Activated T-cell treated with anti-CD3 and anti-CD28 coated beads, Interleukin-2, amount 50 U/mL, for 4 hours (primary cell): ENCODE data around the gene TTLL11. TPM values are rescaled to one million over a fixed set of nuclear protein-coding genes. Genes with fewer than 3 reads are reported as not detected.

Experiments used
- ATAC-seq, 2 donors: fragments of 200-7000 bp; cut with Tn5 transposase; one replicate each; pipeline ENCODE4 v1.10.0; 2021
- DNase-seq: peaks from one replicate; pipeline ENCODE4 v3.0.0-alpha.2; 2020
- H3K27me3 Mint-ChIP-seq: one replicate; pipeline ENCODE4 v1.8.0; 2021; ENCODE audit warnings: low read depth, mixed read lengths
- H3K36me3 Mint-ChIP-seq: one replicate; pipeline ENCODE4 v1.8.0; 2022; ENCODE audit warnings: mixed read lengths; ENCODE audit not compliant: insufficient read depth
- H3K4me1 Mint-ChIP-seq: one replicate; pipeline ENCODE4 v1.8.0; 2021; ENCODE audit warnings: low read depth, mixed read lengths
- H3K4me3 Mint-ChIP-seq: one replicate; pipeline ENCODE4 v1.8.0; 2021; ENCODE audit warnings: mild to moderate bottlenecking, moderate library complexity, mixed read lengths
- H3K9me3 Mint-ChIP-seq: one replicate; pipeline ENCODE4 v1.8.0; 2021; ENCODE audit warnings: mixed read lengths
- total RNA-seq, 3 donors: library from RNA; stranded (reverse); gene quantifications; one replicate each; pipeline ENCODE4 v1.2.1, GENCODE V29; 2021

Gene TTLL11
- total RNA-seq, 3 donors from 2014 or later = 4.2 to 5.1 (median 4.7) TPM

- Mint-ChIP-seq H3K36me3 (peaks cover 2% of the 10 kb centered on the region), H3K4me3 (no peak overlapping the region), H3K9me3 (peaks cover 11% of the 10 kb centered on the region), H3K27me3 (no peaks in the 10 kb centered on the region), H3K4me1 (no peaks in the 10 kb centered on the region)
- ATAC-seq (no peak), DNase-seq (no peak)
Measured at GRCh38 chr9:122106576-122106975, 13.5 kb upstream of the TTLL11 start.

- no peaks in the 10 kb centered on the region for H3K27me3 Mint-ChIP-seq
- H3K9me3 Mint-ChIP-seq = peaks cover 11% of the 10 kb centered on the region
- H3K4me3 Mint-ChIP-seq = no peak overlapping the region
- ATAC-seq = no peak
- DNase-seq = no peak
- H3K36me3 Mint-ChIP-seq = peaks cover 2% of the 10 kb centered on the region
- H3K4me1 Mint-ChIP-seq = no peaks in the 10 kb centered on the region
Measured at GRCh38 chr9:122103985-122104384, 10.9 kb upstream of the TTLL11 start.

GRCh38 chr9:122102156-122102555 lies 9.0 kb upstream of the TTLL11 start:
- DNase-seq (no peak), ATAC-seq (no peak)
- Mint-ChIP-seq H3K9me3 (peaks cover 11% of the 10 kb centered on the region), H3K36me3 (peaks cover 2% of the 10 kb centered on the region), H3K27me3 (peaks cover 2% of the 10 kb centered on the region), H3K4me3 (no peak overlapping the region), H3K4me1 (no peaks in the 10 kb centered on the region)

GRCh38 chr9:122100756-122101155 lies 7.6 kb upstream of the TTLL11 start:
- H3K4me3 Mint-ChIP-seq = no peak overlapping the region
- H3K9me3 Mint-ChIP-seq = peaks cover 11% of the 10 kb centered on the region
- H3K27me3 Mint-ChIP-seq = peaks cover 4% of the 10 kb centered on the region
- peaks cover 2% of the 10 kb centered on the region for H3K36me3 Mint-ChIP-seq
- no peaks in the 10 kb centered on the region for H3K4me1 Mint-ChIP-seq
- no peak for DNase-seq
- no peak for ATAC-seq

- DNase-seq = peak; percentile 80
- H3K36me3 Mint-ChIP-seq = peaks cover 2% of the 10 kb centered on the region
- peak; percentile 83 to 88 for ATAC-seq
- peaks cover 8% of the 10 kb centered on the region for H3K4me1 Mint-ChIP-seq
- peaks cover 11% of the 10 kb centered on the region for H3K9me3 Mint-ChIP-seq
- H3K27me3 Mint-ChIP-seq = peaks cover 4% of the 10 kb centered on the region
- H3K4me3 Mint-ChIP-seq = peak overlapping the region; percentile 3
Measured at GRCh38 chr9:122099271-122099869, 6.3 kb upstream of the TTLL11 start.

GRCh38 chr9:122097679-122098315 lies 4.7 kb upstream of the TTLL11 start:
- Mint-ChIP-seq H3K4me1 (peaks cover 13% of the 10 kb centered on the region), H3K27me3 (peaks cover 4% of the 10 kb centered on the region), H3K4me3 (no peak overlapping the region), H3K36me3 (no peaks in the 10 kb centered on the region), H3K9me3 (no peaks in the 10 kb centered on the region)
- ATAC-seq (no peak), DNase-seq (no peak)

GRCh38 chr9:122096620-122097415 lies 3.7 kb upstream of the TTLL11 start:
- H3K4me3 Mint-ChIP-seq = no peak overlapping the region
- H3K9me3 Mint-ChIP-seq = no peaks in the 10 kb centered on the region
- no peaks in the 10 kb centered on the region for H3K36me3 Mint-ChIP-seq
- H3K4me1 Mint-ChIP-seq = peaks cover 18% of the 10 kb centered on the region
- ATAC-seq = no peak
- peaks cover 4% of the 10 kb centered on the region for H3K27me3 Mint-ChIP-seq
- DNase-seq = no peak

- H3K27me3 Mint-ChIP-seq = peaks cover 4% of the 10 kb centered on the region
- DNase-seq (peak; percentile 40), ATAC-seq (no peak)
- H3K36me3 Mint-ChIP-seq = peaks cover 5% of the 10 kb centered on the region
- no peaks in the 10 kb centered on the region for H3K9me3 Mint-ChIP-seq
- H3K4me3 Mint-ChIP-seq = peak overlapping the region; percentile 0
- H3K4me1 Mint-ChIP-seq = peaks cover 32% of the 10 kb centered on the region
Measured at GRCh38 chr9:122095010-122095767, 2.1 kb upstream of the TTLL11 start.

GRCh38 chr9:122091682-122092592 lies 1.2 kb downstream of the TTLL11 start:
- Mint-ChIP-seq H3K36me3 (peaks cover 9% of the 10 kb centered on the region), H3K4me1 (peaks cover 34% of the 10 kb centered on the region), H3K4me3 (peak overlapping the region; percentile 93), H3K27me3 (peaks cover under 1% of the 10 kb centered on the region), H3K9me3 (no peaks in the 10 kb centered on the region)
- no peak for ATAC-seq
- DNase-seq = no peak

- Mint-ChIP-seq H3K36me3 (peaks cover 9% of the 10 kb centered on the region), H3K4me3 (peak overlapping the region; percentile 93), H3K27me3 (no peaks in the 10 kb centered on the region), H3K4me1 (peaks cover 34% of the 10 kb centered on the region), H3K9me3 (no peaks in the 10 kb centered on the region)
- DNase-seq (no peak), ATAC-seq (no peak)
Measured at GRCh38 chr9:122090981-122091380, 2.1 kb downstream of the TTLL11 start.

GRCh38 chr9:122090287-122090883 lies 2.7 kb downstream of the TTLL11 start:
- no peak for ATAC-seq
- peak overlapping the region; percentile 42 for H3K4me3 Mint-ChIP-seq

GRCh38 chr9:122088880-122089706 lies 4.0 kb downstream of the TTLL11 start:
- Mint-ChIP-seq H3K36me3 (peaks cover 9% of the 10 kb centered on the region), H3K4me1 (peaks cover 25% of the 10 kb centered on the region), H3K27me3 (no peaks in the 10 kb centered on the region), H3K9me3 (no peaks in the 10 kb centered on the region), H3K4me3 (no peak overlapping the region)
- DNase-seq = no peak
- ATAC-seq = no peak

More at GRCh38 chr9:122090287-122090883, 2.7 kb downstream of the TTLL11 start:
- H3K27me3 Mint-ChIP-seq = no peaks in the 10 kb centered on the region
- peaks cover 33% of the 10 kb centered on the region for H3K4me1 Mint-ChIP-seq
- no peaks in the 10 kb centered on the region for H3K9me3 Mint-ChIP-seq
- DNase-seq = no peak
- peaks cover 9% of the 10 kb centered on the region for H3K36me3 Mint-ChIP-seq
